Psoas muscle (tissue), 8 donors: ENCODE data around the gene DRICH1. TPM values are rescaled to one million over a fixed set of nuclear protein-coding genes. Genes with fewer than 3 reads are reported as not detected.
A peak's percentile ranks its signal among the peaks of the same experiment; 100 is the strongest.
"Not testable (repeated sequence)": the region's sequence is repeated elsewhere in the genome, so short reads cannot be mapped to it uniquely, and the experiment has no call there.

Source experiments
- ATAC-seq, 4 donors: fragments of 200-7000 bp; cut with Tn5 transposase; one replicate each; pipeline ENCODE4 v1.9.1; 2020; ENCODE audit warnings: moderate library complexity in 3 of 4, mild to moderate bottlenecking in 2 of 4
- DNase-seq, 2 donors: peaks; one replicate each; pipeline ENCODE4 v3.0.0-alpha.2; 2020
- H3K27ac ChIP-seq: fragments of 200-600 bp; one replicate; pipeline ENCODE4 v1.8.0; 2022
- H3K27me3 ChIP-seq, 3 donors: fragments of 200-600 bp in 1 of 3; one replicate each; pipeline versions ENCODE4 v1.6.1 to v1.8.0; 2013 to 2022; ENCODE audit warnings: low read length in 2 of 3, mild to moderate bottlenecking in 2 of 3, moderate library complexity in 1 of 3; ENCODE audit not compliant: insufficient read depth in 3 of 3
- H3K36me3 ChIP-seq, 2 donors: fragments of 200-600 bp in 1 of 2; one replicate each; pipeline versions ENCODE4 v1.6.1 to v1.8.0; 2013 to 2022; ENCODE audit warnings: low read depth in 1 of 2, mild to moderate bottlenecking in 1 of 2, moderate library complexity in 1 of 2; ENCODE audit not compliant: insufficient read depth in 1 of 2
- H3K4me1 ChIP-seq: fragments of 200-600 bp; one replicate; pipeline ENCODE4 v1.8.0; 2022
- H3K4me3 ChIP-seq: fragments of 200-600 bp; one replicate; pipeline ENCODE4 v1.8.0; 2022; ENCODE audit warnings: mild to moderate bottlenecking
- H3K9me3 ChIP-seq: fragments of 200-600 bp; one replicate; pipeline ENCODE4 v1.8.0; 2022
- CTCF ChIP-seq: fragments of 200-600 bp; IDR thresholded peaks from one replicate; pipeline ENCODE4 v1.8.0; 2022; ENCODE audit warnings: antibody characterized with exemption
- WGBS, 3 donors: extraction: QIAGEN DNeasy Blood & Tissue Kit; methylation state at CpG; one replicate each; pipeline versions ENCODE4 v1.1.6 to v1.1.7; 2013; 5-methylcytosine and 5-hydroxymethylcytosine counted together
- intact Hi-C, 2 donors: fragments of 100-400 bp; cut with DNase I; formaldehyde crosslinking; loops; one replicate each; pipeline versions ENCODE4 v1.11.0 to v1.14.2; 2022
- long read RNA-seq, 2 donors: library from polyadenylated mRNA; unstranded; transcript quantifications; one replicate each; pipeline ENCODE4 v2.0.0, GENCODE V29; 2021
- polyA plus RNA-seq, 3 donors: library from polyadenylated mRNA; stranded (reverse); fragments of 200-250 nt; gene quantifications; one replicate each; pipeline ENCODE4 v1.2.3, GENCODE V29; 2013
- total RNA-seq, 4 donors: library from RNA; stranded (reverse); fragmentation: NEBNext Ultra II Directional in 2 of 4; extraction: Animal tissue kit (Norgen Biotek cat#: 25700) in 2 of 4; gene quantifications; one replicate each; pipeline versions ENCODE4 v1.2.1 to v1.2.4, GENCODE V29; 2021 to 2023
- donor health status: healthy with polysubstance abuse.
- donor health status: DM: no; HTN: no; CAD: no; lungs with moderate emphysema.
- donor health status: Bipolar disorder and iron deficiency.
- donor health status: healthy.
- donor health status: DM: yes; HTN: yes; CAD: no.
- donor health status: DM: no; HTN: no; CAD: no.
- donor health status: DM: no; HTN: no; CAD: no.
- donor health status: DM: yes; HTN: yes; CAD: no.

Gene DRICH1, protein sequence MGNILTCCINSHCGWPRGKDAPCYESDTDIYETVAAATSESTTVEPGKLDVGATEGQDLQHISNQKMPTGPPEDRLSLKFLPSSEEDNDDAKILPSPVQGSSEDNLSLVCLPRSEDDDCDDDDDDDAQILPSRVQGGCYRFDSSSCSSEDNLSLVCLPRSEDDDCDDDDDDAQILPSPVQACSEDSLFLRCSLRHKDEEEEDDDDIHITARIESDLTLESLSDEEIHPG
- total RNA-seq (under 1 TPM in 1 of 4 donors, not detected in 3; 0.21 TPM), polyA plus RNA-seq (under 1 TPM in 2 of 3 donors, not detected in 1; 0.03 to 0.07 TPM)
- long read RNA-seq, donor 1: 0 reads
- long read RNA-seq, donor 2: 0 reads

- 71 to 75% (median 74%) methylated on average over 2 of the region's 2 CpGs for WGBS, 3 donors
- no peaks in the 10 kb centered on the region for H3K4me1 ChIP-seq
- no peaks in the 10 kb centered on the region for H3K27me3 ChIP-seq
- DNase-seq: no peak
- no peak within 1 kb of the TSS for H3K4me3 ChIP-seq
- intact Hi-C loops: no loop called here
- no peak for ATAC-seq
- H3K36me3 ChIP-seq: peaks cover 0 to 5% of the 10 kb centered on the region in 2 donors
- no peaks in the 10 kb centered on the region for H3K9me3 ChIP-seq
- TF ChIP-seq CTCF: no peak
- H3K27ac ChIP-seq: no peak within 1 kb of the TSS
Measured at GRCh38 chr22:23632178-23632577, at the start of gene DRICH1. Gene DRICH1 (minus strand): TSS chr22:23632321. CDS start chr22:23632023, 298 bp downstream.

DNA sequence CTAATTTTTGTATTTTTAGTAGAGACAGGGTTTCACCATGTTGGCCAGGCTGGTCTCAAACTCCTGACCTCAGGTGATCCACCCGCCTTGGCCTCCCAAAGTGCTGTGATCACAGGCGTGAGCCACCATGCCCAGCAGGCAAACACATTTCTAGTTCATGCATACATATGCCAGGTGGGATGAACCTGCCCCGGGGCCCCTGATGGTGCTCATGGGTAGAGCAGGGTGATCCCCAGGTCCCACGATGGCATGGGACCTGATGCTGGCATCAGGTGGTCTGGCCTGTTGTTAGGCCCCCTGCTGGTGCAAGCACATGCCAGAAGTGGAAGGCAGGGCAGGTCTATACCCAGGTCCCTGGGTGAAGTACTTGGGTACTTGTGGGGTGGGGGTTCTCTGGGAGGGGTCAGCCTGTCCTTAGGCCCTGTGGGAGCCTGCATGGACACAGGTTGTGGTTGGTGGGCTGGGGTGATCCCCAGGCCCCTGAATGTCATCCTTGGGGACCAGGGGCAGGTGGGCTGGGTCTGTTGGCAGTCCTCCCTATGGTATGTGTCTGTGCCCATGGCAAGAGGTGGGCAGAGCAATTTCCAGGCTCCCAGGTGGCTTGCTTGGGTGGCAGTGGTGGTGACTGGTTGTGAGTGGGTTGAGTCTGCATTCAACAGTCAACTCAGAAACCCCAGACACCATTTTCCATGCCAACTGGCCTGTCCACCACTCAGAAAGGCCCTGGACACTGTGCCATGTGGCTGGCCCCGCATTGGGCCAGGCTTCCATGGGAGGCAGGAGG lies 49.1 kb upstream of the DRICH1 start:
- Histone ChIP-seq H3K9me3 (no peaks in the 10 kb centered on the region), H3K27me3 (no peaks in the 10 kb centered on the region), H3K4me3 (no peak overlapping the region), H3K36me3 (peaks cover 0 to 7% of the 10 kb centered on the region in 2 donors), H3K4me1 (peaks cover 40% of the 10 kb centered on the region), H3K27ac (peak overlapping the region; percentile 76)
- WGBS, 3 donors: 88 to 91% (median 91%) methylated on average over 5 of the region's 5 CpGs
- TF ChIP-seq CTCF: no peak
- no peak for DNase-seq
- intact Hi-C loops: loop anchor here in 1 of 2 donors (5.0 kb wide), 1 partner anchor 36 kb away; no protein-coding TSS in a partner anchor
- no peak for ATAC-seq

GRCh38 chr22:23678133-23678532 lies 46.0 kb upstream of the DRICH1 start:
- Histone ChIP-seq H3K4me3 (no peak overlapping the region), H3K4me1 (peaks cover 25% of the 10 kb centered on the region), H3K27ac (no peak overlapping the region), H3K36me3 (peaks cover 0 to 7% of the 10 kb centered on the region in 2 donors), H3K27me3 (no peaks in the 10 kb centered on the region), H3K9me3 (no peaks in the 10 kb centered on the region)
- no peak for TF ChIP-seq CTCF
- intact Hi-C loops: loop anchor here in 1 of 2 donors (5.0 kb wide), 1 partner anchor 69 kb away; no protein-coding TSS in a partner anchor
- ATAC-seq (no peak), DNase-seq (no peak)
- 82 to 91% (median 84%) methylated on average over 6 of the region's 6 CpGs for WGBS, 3 donors

GRCh38 chr22:23677701-23677995 lies 45.5 kb upstream of the DRICH1 start:
- 40 to 55% (median 44%) methylated on average over 6 of the region's 6 CpGs for WGBS, 3 donors
- H3K4me1 ChIP-seq: peaks cover 20% of the 10 kb centered on the region
- H3K36me3 ChIP-seq: peaks cover 0 to 7% of the 10 kb centered on the region in 2 donors
- no peak overlapping the region for H3K27ac ChIP-seq
- no peak for TF ChIP-seq CTCF
- no peak overlapping the region for H3K4me3 ChIP-seq
- no peaks in the 10 kb centered on the region for H3K9me3 ChIP-seq
- peak; percentile 33 to 72 (median 56) for ATAC-seq
- no peak for DNase-seq
- H3K27me3 ChIP-seq: no peaks in the 10 kb centered on the region
- intact Hi-C loops: loop anchor here in 1 of 2 donors (5.0 kb wide), 1 partner anchor 70 kb away; no protein-coding TSS in a partner anchor

- not testable (repeated sequence) for H3K4me3 ChIP-seq, H3K9me3 ChIP-seq, H3K27me3 ChIP-seq, H3K36me3 ChIP-seq, DNase-seq, H3K27ac ChIP-seq
- ATAC-seq: peak in 1 of 4 donors; percentile 2
- intact Hi-C loops: loop anchor here in 1 of 2 donors (5.0 kb wide), 1 partner anchor 70 kb away; no protein-coding TSS in a partner anchor
- 74 to 91% (median 79%) methylated on average over 12 of the region's 12 CpGs for WGBS, 3 donors
- H3K4me1 ChIP-seq: peaks cover 14% of the 10 kb centered on the region
Measured at GRCh38 chr22:23676841-23677700, 45.0 kb upstream of the DRICH1 start.
